ENCODE measurements around the gene TMEM203. TPM values are rescaled to one million over a fixed set of nuclear protein-coding genes. Genes with fewer than 3 reads are reported as not detected.

Gene TMEM203
- polyA plus RNA-seq, 1 of the 3 experiments (the other 2 are of a cell fraction) = 55.6 TPM

DNA sequence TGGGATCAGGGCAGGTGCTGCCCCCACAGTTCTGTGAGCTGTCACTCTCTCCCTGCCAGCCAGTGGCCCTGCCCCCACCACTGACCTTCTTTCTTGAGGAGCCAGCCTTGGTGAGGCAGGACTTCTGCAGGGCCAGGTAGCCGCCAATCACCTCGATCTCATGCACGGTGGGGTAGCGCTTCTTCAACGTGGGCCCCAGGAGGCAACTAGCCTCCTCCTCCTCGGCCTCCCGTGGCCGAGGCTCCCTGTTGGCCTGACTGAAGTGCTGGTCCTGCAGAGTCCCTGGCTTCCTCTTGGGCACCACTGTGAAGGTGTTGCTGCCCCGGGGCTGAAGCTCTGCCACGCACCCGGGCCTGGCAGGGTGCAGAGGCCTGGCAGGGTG is 6.6 kb downstream of the TMEM203 start:
- H3K27ac ChIP-seq (ENCODE audit: low read depth in 2 of 2, low read length in 1 of 2) = no peak overlapping the region
- H3K79me2 ChIP-seq (ENCODE audit: insufficient read depth) = peaks cover 69% of the 10 kb centered on the region
- H3K9me2 ChIP-seq = no peaks in the 10 kb centered on the region
- peaks cover 14% of the 10 kb centered on the region for H3F3A ChIP-seq (replicated peaks; ENCODE audit: insufficient read depth)
- CTCF ChIA-PET = interaction anchor here (0.8 to 1.7 kb wide), 5 partner anchors 9 to 69 kb away, joined by 3 to 6 read pairs (median 3); partner anchors contain the start of genes RNF224 and TUBB4B
- POLR2A ChIA-PET = interaction anchor here (0.6 to 2.5 kb wide), 4 partner anchors 10 to 366 kb away, joined by 3 to 20 read pairs (median 5); partner anchors contain the start of genes ANAPC2, SSNA1 and TUBB4B
- H3K36me3 ChIP-seq (replicated peaks in 1 of 2; ENCODE audit: control insufficient read depth in 1 of 2, insufficient read depth in 2 of 2, low read length in 1 of 2) = no peaks in the 10 kb centered on the region
- peaks cover 43% of the 10 kb centered on the region for H4K20me1 ChIP-seq (ENCODE audit: insufficient read depth)
- DNase-seq = no peak
- H3K9ac ChIP-seq = no peak overlapping the region
- H3K4me3 ChIP-seq (ENCODE audit: low read depth in 2 of 2, low read length in 1 of 2) = peak overlapping the region in 1 of 2 experiments; percentile 83; a peak in 1 of 4 replicates
- H3K27me3 ChIP-seq (ENCODE audit: insufficient read depth) = no peaks in the 10 kb centered on the region
- no peaks in the 10 kb centered on the region for H3K9me3 ChIP-seq
- H3K4me1 ChIP-seq (ENCODE audit: control insufficient read depth in 1 of 2, insufficient read depth in 2 of 2, low read depth in 1 of 2, low read length in 1 of 2) = peaks cover 12 to 35% of the 10 kb centered on the region in 2 experiments; a peak in 3 of 4 replicates
- WGBS (ENCODE audit: low lambda C conversion rate) = 94% methylated on average over 8 of the region's 11 CpGs
- H2AFZ ChIP-seq (ENCODE audit: low read depth) = no peak overlapping the region
- TF ChIP-seq NRF1 (IDR thresholded peaks at IDR 0.05; ENCODE audit: low read depth, low read length) = no peak
- no peak for TF ChIP-seq RAD21 (IDR thresholded peaks at IDR 0.05; ENCODE audit: low read length)
- TF ChIP-seq FOXM1 (IDR thresholded peaks at IDR 0.05; ENCODE audit: low read depth) = no peak
- TF ChIP-seq, protein P1, sequence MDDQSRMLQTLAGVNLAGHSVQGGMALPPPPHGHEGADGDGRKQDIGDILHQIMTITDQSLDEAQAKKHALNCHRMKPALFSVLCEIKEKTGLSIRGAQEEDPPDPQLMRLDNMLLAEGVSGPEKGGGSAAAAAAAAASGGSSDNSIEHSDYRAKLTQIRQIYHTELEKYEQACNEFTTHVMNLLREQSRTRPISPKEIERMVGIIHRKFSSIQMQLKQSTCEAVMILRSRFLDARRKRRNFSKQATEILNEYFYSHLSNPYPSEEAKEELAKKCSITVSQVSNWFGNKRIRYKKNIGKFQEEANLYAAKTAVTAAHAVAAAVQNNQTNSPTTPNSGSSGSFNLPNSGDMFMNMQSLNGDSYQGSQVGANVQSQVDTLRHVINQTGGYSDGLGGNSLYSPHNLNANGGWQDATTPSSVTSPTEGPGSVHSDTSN (IDR thresholded peaks at IDR 0.05) = no peak
- no peak for TF ChIP-seq EZH2phosphoT487 (IDR thresholded peaks at IDR 0.05; ENCODE audit: borderline replicate concordance, low read depth)
- TF ChIP-seq MXI1 (IDR thresholded peaks at IDR 0.05; ENCODE audit: low read depth, low read length) = no peak
- no peak for TF ChIP-seq GATA2 (CRISPR knock-in tag; IDR thresholded peaks at IDR 0.05)
- TF ChIP-seq RXRA (IDR thresholded peaks at IDR 0.05; ENCODE audit: borderline replicate concordance, low read depth) = no peak
- TF ChIP-seq, protein P2, sequence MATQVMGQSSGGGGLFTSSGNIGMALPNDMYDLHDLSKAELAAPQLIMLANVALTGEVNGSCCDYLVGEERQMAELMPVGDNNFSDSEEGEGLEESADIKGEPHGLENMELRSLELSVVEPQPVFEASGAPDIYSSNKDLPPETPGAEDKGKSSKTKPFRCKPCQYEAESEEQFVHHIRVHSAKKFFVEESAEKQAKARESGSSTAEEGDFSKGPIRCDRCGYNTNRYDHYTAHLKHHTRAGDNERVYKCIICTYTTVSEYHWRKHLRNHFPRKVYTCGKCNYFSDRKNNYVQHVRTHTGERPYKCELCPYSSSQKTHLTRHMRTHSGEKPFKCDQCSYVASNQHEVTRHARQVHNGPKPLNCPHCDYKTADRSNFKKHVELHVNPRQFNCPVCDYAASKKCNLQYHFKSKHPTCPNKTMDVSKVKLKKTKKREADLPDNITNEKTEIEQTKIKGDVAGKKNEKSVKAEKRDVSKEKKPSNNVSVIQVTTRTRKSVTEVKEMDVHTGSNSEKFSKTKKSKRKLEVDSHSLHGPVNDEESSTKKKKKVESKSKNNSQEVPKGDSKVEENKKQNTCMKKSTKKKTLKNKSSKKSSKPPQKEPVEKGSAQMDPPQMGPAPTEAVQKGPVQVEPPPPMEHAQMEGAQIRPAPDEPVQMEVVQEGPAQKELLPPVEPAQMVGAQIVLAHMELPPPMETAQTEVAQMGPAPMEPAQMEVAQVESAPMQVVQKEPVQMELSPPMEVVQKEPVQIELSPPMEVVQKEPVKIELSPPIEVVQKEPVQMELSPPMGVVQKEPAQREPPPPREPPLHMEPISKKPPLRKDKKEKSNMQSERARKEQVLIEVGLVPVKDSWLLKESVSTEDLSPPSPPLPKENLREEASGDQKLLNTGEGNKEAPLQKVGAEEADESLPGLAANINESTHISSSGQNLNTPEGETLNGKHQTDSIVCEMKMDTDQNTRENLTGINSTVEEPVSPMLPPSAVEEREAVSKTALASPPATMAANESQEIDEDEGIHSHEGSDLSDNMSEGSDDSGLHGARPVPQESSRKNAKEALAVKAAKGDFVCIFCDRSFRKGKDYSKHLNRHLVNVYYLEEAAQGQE (IDR thresholded peaks at IDR 0.05; ENCODE audit: low read depth, low read length) = no peak
- H3K4me2 ChIP-seq = peak overlapping the region; percentile 86

DNA sequence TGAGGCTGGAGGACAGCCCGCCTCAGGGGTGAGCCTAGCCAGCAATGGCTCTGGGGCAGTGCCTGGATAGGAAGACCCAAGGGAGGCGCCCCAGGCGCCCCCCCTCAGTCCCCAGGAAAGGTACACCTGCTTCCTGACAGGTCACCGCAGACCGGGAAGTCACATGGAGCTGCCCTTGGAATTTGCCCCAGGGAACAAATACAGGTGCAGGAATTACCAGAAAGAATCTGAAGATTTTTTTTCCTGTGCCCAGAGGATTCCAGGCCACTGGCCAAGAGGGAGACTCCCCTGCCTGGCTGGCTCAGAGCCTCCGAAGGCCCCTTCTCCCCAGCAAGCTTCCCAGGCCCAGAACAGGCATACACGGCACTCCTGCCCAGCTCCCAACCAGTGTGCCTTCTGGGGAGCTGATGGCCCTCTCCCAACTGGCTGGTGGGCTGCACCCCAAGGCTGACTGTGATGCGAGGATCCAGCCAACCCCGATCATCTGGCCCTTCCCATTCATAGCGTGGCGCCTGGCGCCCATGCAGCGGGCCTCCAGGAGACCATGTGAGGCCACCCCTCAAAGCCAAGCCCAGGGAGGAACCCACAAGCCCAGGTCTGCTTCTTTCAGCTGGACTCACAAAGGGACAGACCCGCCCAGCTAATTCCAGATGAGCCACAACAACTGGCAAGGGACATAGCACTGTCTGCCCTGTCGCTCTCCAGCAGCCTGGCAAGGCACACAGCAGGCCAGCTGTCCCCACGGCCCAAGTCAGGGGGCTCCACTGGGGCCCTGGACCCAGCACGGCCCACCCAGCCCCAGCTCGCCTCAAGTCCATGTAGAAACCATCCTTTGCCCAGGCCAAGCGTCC is 7.2 kb downstream of the TMEM203 start:
- Histone ChIP-seq H3K4me2 (peak overlapping the region; percentile 86), H4K20me1 (ENCODE audit: insufficient read depth) (peaks cover 45% of the 10 kb centered on the region), H3K4me3 (ENCODE audit: low read depth in 2 of 2, low read length in 1 of 2) (no peak overlapping the region; a peak in 1 of 4 replicates), H2AFZ (ENCODE audit: low read depth) (no peak overlapping the region), H3K27me3 (ENCODE audit: insufficient read depth) (no peaks in the 10 kb centered on the region), H3K9me3 (no peaks in the 10 kb centered on the region), H3K4me1 (ENCODE audit: control insufficient read depth in 1 of 2, insufficient read depth in 2 of 2, low read depth in 1 of 2, low read length in 1 of 2) (peaks cover 12 to 28% of the 10 kb centered on the region in 2 experiments; a peak in 3 of 4 replicates), H3K27ac (ENCODE audit: low read depth in 2 of 2, low read length in 1 of 2) (no peak overlapping the region), H3F3A (replicated peaks; ENCODE audit: insufficient read depth) (peaks cover 14% of the 10 kb centered on the region), H3K79me2 (ENCODE audit: insufficient read depth) (peaks cover 66% of the 10 kb centered on the region), H3K9me2 (no peaks in the 10 kb centered on the region), H3K36me3 (replicated peaks in 1 of 2; ENCODE audit: control insufficient read depth in 1 of 2, insufficient read depth in 2 of 2, low read length in 1 of 2) (no peaks in the 10 kb centered on the region), H3K9ac (no peak overlapping the region)
- ChIA-PET POLR2A (interaction anchor here (0.6 to 2.5 kb wide), 3 partner anchors 9 to 44 kb away, joined by 3 to 20 read pairs (median 6); partner anchors contain the start of genes ANAPC2, SSNA1 and TUBB4B), CTCF (interaction anchor here (1.0 to 1.7 kb wide), 6 partner anchors 10 to 69 kb away, joined by 3 to 6 read pairs (median 4); partner anchors contain the start of genes ANAPC2, RNF224, SSNA1 and TUBB4B)
- whole genome bisulfite sequencing (ENCODE audit: low lambda C conversion rate) = 91% methylated on average over 12 of the region's 19 CpGs
- no peak for DNase-seq
- TF ChIP-seq TEAD4 (IDR thresholded peaks at IDR 0.05; ENCODE audit: borderline replicate concordance, insufficient read depth) = no peak
